ENCODE results near the gene NFAM1.

Gene NFAM1

GRCh38 chr22:42353883-42354727 is 78.1 kb downstream of the NFAM1 start:
- no peak for DNase-seq (ENCODE audit: low read depth in 2 of 2)
- TF ChIP-seq CTCF (IDR thresholded peaks at IDR 0.05; ENCODE audit: low read depth, low read length) = no peak
- no peak overlapping the region for H3K4me3 ChIP-seq (replicated peaks in 1 of 2; ENCODE audit: low read depth in 2 of 2, low read length in 2 of 2)

GRCh38 chr22:42350373-42350772 is 81.8 kb downstream of the NFAM1 start:
- no peak for TF ChIP-seq CTCF (IDR thresholded peaks at IDR 0.05; ENCODE audit: low read depth, low read length)
- no peak overlapping the region for H3K4me3 ChIP-seq (replicated peaks in 1 of 2; ENCODE audit: low read depth in 2 of 2, low read length in 2 of 2)
- DNase-seq (ENCODE audit: low read depth in 2 of 2) = no peak

GRCh38 chr22:42347281-42347824 is 84.8 kb downstream of the NFAM1 start:
- no peak for TF ChIP-seq CTCF (IDR thresholded peaks at IDR 0.05; ENCODE audit: low read depth, low read length)
- no peak for DNase-seq (ENCODE audit: low read depth in 2 of 2)
- H3K4me3 ChIP-seq (replicated peaks in 1 of 2; ENCODE audit: low read depth in 2 of 2, low read length in 2 of 2) = no peak overlapping the region

GRCh38 chr22:42346722-42347121 is 85.5 kb downstream of the NFAM1 start:
- TF ChIP-seq CTCF (IDR thresholded peaks at IDR 0.05; ENCODE audit: low read depth, low read length) = no peak
- DNase-seq (ENCODE audit: low read depth in 2 of 2) = no peak
- H3K4me3 ChIP-seq (replicated peaks in 1 of 2; ENCODE audit: low read depth in 2 of 2, low read length in 2 of 2) = no peak overlapping the region

GRCh38 chr22:42345458-42345857 is 86.7 kb downstream of the NFAM1 start:
- no peak for TF ChIP-seq CTCF (IDR thresholded peaks at IDR 0.05; ENCODE audit: low read depth, low read length)
- no peak overlapping the region for H3K4me3 ChIP-seq (replicated peaks in 1 of 2; ENCODE audit: low read depth in 2 of 2, low read length in 2 of 2)
- no peak for DNase-seq (ENCODE audit: low read depth in 2 of 2)

- DNase-seq (ENCODE audit: low read depth in 2 of 2) = peak in 1 of 2 donors; percentile 19
- no peak for TF ChIP-seq CTCF (IDR thresholded peaks at IDR 0.05; ENCODE audit: low read depth, low read length)
- H3K4me3 ChIP-seq (replicated peaks in 1 of 2; ENCODE audit: low read depth in 2 of 2, low read length in 2 of 2) = no peak overlapping the region
Observed at GRCh38 chr22:42344361-42344905, 87.8 kb downstream of the NFAM1 start.

Data from cardiac fibroblast (primary cell).